A549 (cell line): ENCODE measurements around the gene LRRC51. TPM values are rescaled to one million over a fixed set of nuclear protein-coding genes. Genes with fewer than 3 reads are reported as not detected.

Experiments used
- ATAC-seq, 2 experiments: fragments of 200-7000 bp in 1 of 2; fragments of >200 bp in 1 of 2; cut with Nextera tagmentation in 1 of 2; cut with Tn5 transposase in 1 of 2; 3 replicates each; pipeline versions ENCODE4 v1.8.0 to v1.9.1; 2018 to 2020; ENCODE audit warnings: mild to moderate bottlenecking in 1 of 2, moderate library complexity in 1 of 2
- CTCF ChIA-PET: fragments of 300-600 bp; sonication (Branson Sonifier 250); formaldehyde crosslinking; extraction: SDS; loops from one replicate; lab custom pipeline; 2021; ENCODE audit warnings: antibody characterized with exemption, inconsistent platforms; lab: Yijun Ruan, JAX
- POLR2A ChIA-PET: fragments of 350-600 bp; formaldehyde crosslinking; extraction: SDS; loops from one replicate; lab custom pipeline; 2021; ENCODE audit warnings: antibody characterized with exemption, inconsistent platforms; lab: Yijun Ruan, JAX
- DNase-seq, 2 experiments: peaks; one replicate each; pipeline versions ENCODE4 v3.0.0 to v3.0.0-alpha.2; 2011 to 2016; ENCODE audit warnings: low read depth in 1 of 2, low spot score in 1 of 2
- FAIRE-seq: peaks from 2 replicates; lab custom pipeline; 2011; peaks lifted over from hg19 to GRCh38; lab: Jason Lieb, UNC
- H3K27ac ChIP-seq, 2 experiments: fragments of >200 bp; sonication (Bioruptor Twin); formaldehyde crosslinking; 3 replicates each; pipeline ENCODE4 v1.5.1; 2016 to 2017
- H3K4me1 ChIP-seq: fragments of >200 bp; sonication (Bioruptor Twin); formaldehyde crosslinking; 3 replicates; pipeline ENCODE4 v1.6.1; 2016
- H3K4me2 ChIP-seq: fragments of >200 bp; sonication (Bioruptor Twin); formaldehyde crosslinking; 3 replicates; pipeline ENCODE4 v1.6.1; 2016
- H3K4me3 ChIP-seq: fragments of >200 bp; sonication (Bioruptor Twin); formaldehyde crosslinking; 3 replicates; pipeline ENCODE4 v1.5.1; 2016
- H3K9me3 ChIP-seq: fragments of >200 bp; sonication (Bioruptor Twin); formaldehyde crosslinking; 3 replicates; pipeline ENCODE4 v1.6.1; 2016
- CTCF ChIP-seq: fragments of >200 bp; sonication (Bioruptor Twin); formaldehyde crosslinking; IDR thresholded peaks from 3 replicates; pipeline ENCODE4 v1.5.1; 2016
- E2F6 ChIP-seq: IDR thresholded peaks from 2 replicates; pipeline ENCODE4 v1.6.1; 2012; ENCODE audit warnings: low read depth, borderline replicate concordance
- FOSB ChIP-seq: fragments of 250-450 bp; sonication (Bioruptor Pico); IDR thresholded peaks from 2 replicates; pipeline ENCODE4 v1.5.0; 2020; ENCODE audit warnings: mild to moderate bottlenecking, moderate library complexity
- JUN ChIP-seq, 2 experiments: fragments of >200 bp; sonication (Bioruptor Twin); formaldehyde crosslinking; IDR thresholded peaks; 2 replicates in 1 of 2; 3 replicates in 1 of 2; pipeline ENCODE4 v1.6.1; 2016 to 2017
- JUNB ChIP-seq: fragments of >200 bp; sonication (Bioruptor Twin); formaldehyde crosslinking; IDR thresholded peaks from 2 replicates; pipeline ENCODE4 v1.6.1; 2016
- KDM1A ChIP-seq: fragments of 200-600 bp; sonication (generic); IDR thresholded peaks from 2 replicates; pipeline ENCODE4 v1.6.1; 2016; ENCODE audit warnings: low read depth, mild to moderate bottlenecking
- MAFK ChIP-seq: fragments of 450-650 bp; IDR thresholded peaks from 2 replicates; pipeline ENCODE4 v1.6.1; 2014; ENCODE audit not compliant: partially characterized antibody
- MAX ChIP-seq: IDR thresholded peaks from 2 replicates; pipeline ENCODE4 v1.6.1; 2012
- NPAS2 ChIP-seq: fragments of 250-450 bp; sonication (Bioruptor Pico); IDR thresholded peaks from 2 replicates; pipeline ENCODE4 v1.8.0; 2022; ENCODE audit warnings: mild to moderate bottlenecking, moderate library complexity, borderline replicate concordance
- NR3C1 ChIP-seq: fragments of >200 bp; sonication (Bioruptor Twin); formaldehyde crosslinking; IDR thresholded peaks from 3 replicates; pipeline ENCODE4 v1.6.1; 2017
- PHF8 ChIP-seq: fragments of 200-600 bp; sonication (generic); IDR thresholded peaks from 2 replicates; pipeline ENCODE4 v1.6.1; 2016; ENCODE audit warnings: low read depth, mild to moderate bottlenecking, antibody characterized with exemption, moderate library complexity, borderline replicate concordance
- RFX5 ChIP-seq: fragments of 450-650 bp; IDR thresholded peaks from 2 replicates; pipeline ENCODE4 v1.7.1; 2014; ENCODE audit warnings: antibody characterized with exemption, mild to moderate bottlenecking, moderate library complexity
- USF2 ChIP-seq: fragments of 450-650 bp; IDR thresholded peaks from 2 replicates; pipeline ENCODE4 v1.6.1; 2014; ENCODE audit warnings: antibody characterized with exemption
- ZFP36 ChIP-seq: fragments of 450-650 bp; IDR thresholded peaks from 2 replicates; pipeline ENCODE4 v1.6.1; 2014; ENCODE audit warnings: borderline replicate concordance; ENCODE audit not compliant: partially characterized antibody
- ZNF302 ChIP-seq: fragments of 250-450 bp; sonication (Bioruptor Pico); IDR thresholded peaks from 2 replicates; pipeline ENCODE4 v1.9.0; 2021; ENCODE audit warnings: inconsistent platforms, mild to moderate bottlenecking, moderate library complexity
- WGBS: methylation state at CpG from one replicate; pipeline ENCODE4 v1.1.6; 2017; ENCODE audit errors: missing lambda C conversion rate; 5-methylcytosine and 5-hydroxymethylcytosine counted together
- polyA plus RNA-seq, 4 experiments: library from polyadenylated mRNA; depleted of rRNA in 3 of 4; stranded (reverse); fragments of >200 nt; fragmentation: RNase III in 1 of 4; extraction: RNeasy Plus Mini Kit Qiagen cat#74134 plus additional on column Dnase treatment in 1 of 4; gene quantifications; 2 replicates in 3 of 4; 3 replicates in 1 of 4; pipeline ENCODE4 v1.2.3, GENCODE V29; 2011 to 2017

Gene LRRC51
- polyA plus RNA-seq, 2 of the 4 experiments (the other 2 are of a cell fraction), result 8.2 to 14.3 TPM

DNA sequence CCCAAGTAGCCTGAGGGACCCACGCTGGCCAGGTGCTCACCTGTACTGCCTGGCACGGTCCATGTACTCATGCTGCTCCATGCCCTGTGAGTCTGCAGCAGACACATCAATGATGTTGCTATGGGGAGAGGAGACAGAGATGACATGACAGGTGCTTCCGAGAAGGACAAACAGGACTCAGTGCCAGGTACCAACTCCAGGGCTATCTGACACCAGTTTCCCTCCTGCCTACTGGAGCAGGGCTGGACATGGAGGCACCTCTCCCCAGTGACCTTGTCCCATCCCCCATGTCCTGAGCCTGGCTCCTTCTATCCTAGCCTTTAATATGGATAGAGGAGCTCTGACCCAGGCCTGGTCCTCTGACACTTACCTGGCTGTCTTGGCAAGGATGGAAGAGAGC, 18.1 kb downstream of the LRRC51 start (continued):
- TF ChIP-seq E2F6, result no peak
- no peak for TF ChIP-seq PHF8
- no peak for TF ChIP-seq CTCF
- no peak for TF ChIP-seq JUNB
- no peak for TF ChIP-seq RFX5
- TF ChIP-seq, all 56 proteins: peak for 0

- ChIA-PET CTCF (interaction anchor here (0.6 to 14.0 kb wide), 13 partner anchors 8 to 261 kb away, joined by 3 to 354 read pairs (median 4); no protein-coding TSS in a partner anchor), POLR2A (interaction anchor here (0.5 kb wide), 1 partner anchor 40 kb away, joined by 3 read pairs; no protein-coding TSS in a partner anchor)
- WGBS, result 88% methylated on average over 3 of the region's 3 CpGs
- TF ChIP-seq CTCF (no peak), ZNF302 (CRISPR knock-in tag) (no peak), NR3C1 (no peak), NPAS2 (no peak)
- no peak for DNase-seq
- H3K4me2 ChIP-seq, result no peak overlapping the region
- no peak for FAIRE-seq
- ATAC-seq, result no peak
- no peak overlapping the region for H3K27ac ChIP-seq
- no peak overlapping the region for H3K4me3 ChIP-seq
- H3K9me3 ChIP-seq, result no peaks in the 10 kb centered on the region
- H3K4me1 ChIP-seq, result peaks cover 14% of the 10 kb centered on the region
Observed at GRCh38 chr11:72100009-72100408, 19.4 kb downstream of the LRRC51 start.

DNA sequence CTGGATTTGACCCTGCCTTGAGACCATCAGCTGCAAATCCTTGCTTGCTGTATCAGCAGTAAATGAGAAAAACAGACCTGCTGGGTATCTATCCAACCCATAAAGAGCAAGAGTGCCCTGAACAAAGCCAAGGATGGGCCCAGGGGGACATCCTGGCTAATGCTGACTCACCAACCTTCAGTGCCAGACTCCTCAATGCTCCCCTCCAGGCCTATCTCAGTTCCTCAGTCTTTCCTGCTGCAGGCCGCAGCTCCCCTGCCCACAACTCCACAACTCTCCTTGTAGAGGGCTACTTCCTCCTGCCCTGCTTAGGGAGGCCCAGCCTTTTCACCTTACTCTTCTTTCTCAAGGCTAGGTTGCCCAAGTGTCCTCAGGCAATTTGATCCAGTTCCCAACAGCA, 19.8 kb downstream of the LRRC51 start:
- Histone ChIP-seq H3K4me3 (no peak overlapping the region), H3K4me1 (peaks cover 14% of the 10 kb centered on the region), H3K27ac (no peak overlapping the region), H3K9me3 (no peaks in the 10 kb centered on the region), H3K4me2 (peak overlapping the region; percentile 0; the same call in 1 of the 3 replicates)
- TF ChIP-seq USF2 (no peak), ZFP36 (no peak), E2F6 (no peak), JUN (IDR thresholded peaks at IDR 0.05) (no peak), KDM1A (no peak), MAFK (peak; percentile 21), FOSB (CRISPR knock-in tag) (no peak), MAX (no peak)
- 100% methylated on average over 1 of the region's 1 CpG for WGBS
- DNase-seq (no peak), ATAC-seq (no peak), FAIRE-seq (no peak)
- ChIA-PET CTCF (interaction anchor here (0.6 to 14.0 kb wide), 11 partner anchors 8 to 262 kb away, joined by 3 to 354 read pairs (median 5); no protein-coding TSS in a partner anchor), POLR2A (interaction anchor here (0.5 to 3.3 kb wide), 2 partner anchors 12 to 40 kb away, joined by 3 to 20 read pairs; partner anchors contain the start of gene ANAPC15)
